ENCODE data around the gene ECHDC3. TPM values are rescaled to one million over a fixed set of nuclear protein-coding genes. Genes with fewer than 3 reads are reported as not detected.

ECHDC3 gene
- total RNA-seq, 2 donors from 2014 or later, result 12.9 to 13.6 TPM

- Mint-ChIP-seq H3K4me3 (no peak overlapping the region), H3K36me3 (ENCODE audit: low read depth) (no peaks in the 10 kb centered on the region), H3K27ac (no peak overlapping the region), H3K4me1 (peaks cover 6% of the 10 kb centered on the region), H3K9me3 (no peaks in the 10 kb centered on the region), H3K27me3 (ENCODE audit: insufficient read depth) (no peaks in the 10 kb centered on the region)
- TF ChIP-seq, protein P1, sequence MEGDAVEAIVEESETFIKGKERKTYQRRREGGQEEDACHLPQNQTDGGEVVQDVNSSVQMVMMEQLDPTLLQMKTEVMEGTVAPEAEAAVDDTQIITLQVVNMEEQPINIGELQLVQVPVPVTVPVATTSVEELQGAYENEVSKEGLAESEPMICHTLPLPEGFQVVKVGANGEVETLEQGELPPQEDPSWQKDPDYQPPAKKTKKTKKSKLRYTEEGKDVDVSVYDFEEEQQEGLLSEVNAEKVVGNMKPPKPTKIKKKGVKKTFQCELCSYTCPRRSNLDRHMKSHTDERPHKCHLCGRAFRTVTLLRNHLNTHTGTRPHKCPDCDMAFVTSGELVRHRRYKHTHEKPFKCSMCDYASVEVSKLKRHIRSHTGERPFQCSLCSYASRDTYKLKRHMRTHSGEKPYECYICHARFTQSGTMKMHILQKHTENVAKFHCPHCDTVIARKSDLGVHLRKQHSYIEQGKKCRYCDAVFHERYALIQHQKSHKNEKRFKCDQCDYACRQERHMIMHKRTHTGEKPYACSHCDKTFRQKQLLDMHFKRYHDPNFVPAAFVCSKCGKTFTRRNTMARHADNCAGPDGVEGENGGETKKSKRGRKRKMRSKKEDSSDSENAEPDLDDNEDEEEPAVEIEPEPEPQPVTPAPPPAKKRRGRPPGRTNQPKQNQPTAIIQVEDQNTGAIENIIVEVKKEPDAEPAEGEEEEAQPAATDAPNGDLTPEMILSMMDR (conservative IDR thresholded peaks at IDR 0.05), result no peak
- no peaks in the 10 kb centered on the region for H3K9me3 ChIP-seq (ENCODE audit: control insufficient read depth, low read length)
- no peak overlapping the region for H3K9ac ChIP-seq (ENCODE audit: extremely low read depth, low read length, poor library complexity, severe bottlenecking)
- H3K27me3 ChIP-seq (ENCODE audit: control insufficient read depth, insufficient read depth, low read length, poor library complexity, severe bottlenecking), result no peaks in the 10 kb centered on the region
- H3K27ac ChIP-seq (ENCODE audit: low read depth, low read length), result no peak overlapping the region
- H3K36me3 ChIP-seq (ENCODE audit: control insufficient read depth, insufficient read depth, low read length), result no peaks in the 10 kb centered on the region
- no peak overlapping the region for H3K4me3 ChIP-seq (ENCODE audit: low read length)
- no peak for DNase-seq
- 85 to 87% methylated on average over 12 to 13 of the region's 13 CpGs for WGBS, 2 experiments (ENCODE audit: insufficient coverage in 1 of 2, insufficient read length in 1 of 2)
- no peaks in the 10 kb centered on the region for H3K4me1 ChIP-seq (ENCODE audit: control insufficient read depth, insufficient read depth, low read length)
These were observed 68.2 kb downstream of the ECHDC3 start for GRCh38 chr10:11810313-11810766.

- Mint-ChIP-seq H3K4me3 (no peak overlapping the region), H3K36me3 (ENCODE audit: low read depth) (no peaks in the 10 kb centered on the region), H3K27ac (no peak overlapping the region), H3K9me3 (no peaks in the 10 kb centered on the region), H3K4me1 (peaks cover 6% of the 10 kb centered on the region), H3K27me3 (ENCODE audit: insufficient read depth) (no peaks in the 10 kb centered on the region)
- Histone ChIP-seq H3K36me3 (ENCODE audit: control insufficient read depth, insufficient read depth, low read length) (no peaks in the 10 kb centered on the region), H3K9me3 (ENCODE audit: control insufficient read depth, low read length) (no peaks in the 10 kb centered on the region), H3K9ac (ENCODE audit: extremely low read depth, low read length, poor library complexity, severe bottlenecking) (no peak overlapping the region), H3K4me3 (ENCODE audit: low read length) (no peak overlapping the region), H3K4me1 (ENCODE audit: control insufficient read depth, insufficient read depth, low read length) (no peaks in the 10 kb centered on the region), H3K27me3 (ENCODE audit: control insufficient read depth, insufficient read depth, low read length, poor library complexity, severe bottlenecking) (no peaks in the 10 kb centered on the region), H3K27ac (ENCODE audit: low read depth, low read length) (no peak overlapping the region)
- TF ChIP-seq, protein P1 (conservative IDR thresholded peaks at IDR 0.05), result no peak
- 89 to 91% methylated on average over 3 to 6 of the region's 6 CpGs for WGBS, 2 experiments (ENCODE audit: insufficient coverage in 1 of 2, insufficient read length in 1 of 2)
- no peak for DNase-seq
These were observed 68.8 kb downstream of the ECHDC3 start for GRCh38 chr10:11810973-11811372.

DNA sequence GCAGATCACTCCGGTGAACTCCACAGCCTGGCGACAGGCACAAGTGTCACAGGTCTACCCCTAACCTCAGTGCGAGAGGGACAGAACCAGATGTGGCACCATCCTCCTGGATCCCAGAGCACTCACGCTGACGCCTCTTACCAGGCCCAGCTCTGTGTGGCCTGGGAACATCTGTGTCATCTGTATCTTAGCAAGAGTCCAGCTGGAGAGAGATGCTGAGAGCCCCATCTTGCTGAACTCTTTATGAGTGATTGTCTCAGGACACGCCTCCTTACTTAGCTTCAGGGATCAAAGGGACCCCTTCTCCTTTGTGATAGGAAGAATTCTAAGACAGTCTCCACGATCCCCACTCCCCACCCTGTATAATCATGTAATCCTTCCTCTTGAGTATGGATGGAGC lies 71.0 kb downstream of the ECHDC3 start:
- Histone ChIP-seq H3K27me3 (ENCODE audit: control insufficient read depth, insufficient read depth, low read length, poor library complexity, severe bottlenecking) (no peaks in the 10 kb centered on the region), H3K9me3 (ENCODE audit: control insufficient read depth, low read length) (no peaks in the 10 kb centered on the region), H3K9ac (ENCODE audit: extremely low read depth, low read length, poor library complexity, severe bottlenecking) (no peak overlapping the region), H3K4me1 (ENCODE audit: control insufficient read depth, insufficient read depth, low read length) (no peaks in the 10 kb centered on the region), H3K4me3 (ENCODE audit: low read length) (no peak overlapping the region), H3K36me3 (ENCODE audit: control insufficient read depth, insufficient read depth, low read length) (no peaks in the 10 kb centered on the region), H3K27ac (ENCODE audit: low read depth, low read length) (no peak overlapping the region)
- whole genome bisulfite sequencing, 2 experiments (ENCODE audit: insufficient coverage in 1 of 2, insufficient read length in 1 of 2), result 91 to 96% methylated on average over 5 to 7 of the region's 7 CpGs
- H3K27ac Mint-ChIP-seq, result no peak overlapping the region
- no peaks in the 10 kb centered on the region for H3K27me3 Mint-ChIP-seq (ENCODE audit: insufficient read depth)
- no peak for DNase-seq
- TF ChIP-seq, protein P1 (conservative IDR thresholded peaks at IDR 0.05), result no peak
- H3K4me1 Mint-ChIP-seq, result peaks cover 6% of the 10 kb centered on the region
- no peaks in the 10 kb centered on the region for H3K9me3 Mint-ChIP-seq
- H3K36me3 Mint-ChIP-seq (ENCODE audit: low read depth), result no peaks in the 10 kb centered on the region
- no peak overlapping the region for H3K4me3 Mint-ChIP-seq

Other genes starting within 250 kb of the ECHDC3 start
- 10 to 100 TPM; 20.6 to 22.9 TPM for gene USP6NL, start 130.7 kb upstream of the ECHDC3 start, total RNA-seq
- 10 to 100 TPM; 13.2 to 18.9 TPM for gene PROSER2, start 81.0 kb downstream of the ECHDC3 start, total RNA-seq

Data from endodermal cell (in vitro differentiated cells).